ES-I3 (cell line): Measurements from ENCODE around the gene GNAT2.

ENCODE experiments used
- H3K36me3 ChIP-seq: 2 replicates; pipeline ENCODE4 v1.6.1; 2013; ENCODE audit warnings: mild to moderate bottlenecking, low read length, control low read depth, moderate library complexity; ENCODE audit not compliant: insufficient read depth
- H3K4me1 ChIP-seq: 2 replicates; pipeline ENCODE4 v1.6.1; 2013; ENCODE audit warnings: mild to moderate bottlenecking, control low read depth, low read length; ENCODE audit not compliant: insufficient read depth
- H3K9ac ChIP-seq: 2 replicates; pipeline ENCODE4 v1.6.1; 2013; ENCODE audit warnings: low read depth, mild to moderate bottlenecking, low read length, moderate library complexity
- H3K9me3 ChIP-seq: 2 replicates; pipeline ENCODE4 v1.6.1; 2013; ENCODE audit warnings: mild to moderate bottlenecking, low read length, moderate library complexity; ENCODE audit not compliant: control insufficient read depth, insufficient read depth

Gene GNAT2

DNA sequence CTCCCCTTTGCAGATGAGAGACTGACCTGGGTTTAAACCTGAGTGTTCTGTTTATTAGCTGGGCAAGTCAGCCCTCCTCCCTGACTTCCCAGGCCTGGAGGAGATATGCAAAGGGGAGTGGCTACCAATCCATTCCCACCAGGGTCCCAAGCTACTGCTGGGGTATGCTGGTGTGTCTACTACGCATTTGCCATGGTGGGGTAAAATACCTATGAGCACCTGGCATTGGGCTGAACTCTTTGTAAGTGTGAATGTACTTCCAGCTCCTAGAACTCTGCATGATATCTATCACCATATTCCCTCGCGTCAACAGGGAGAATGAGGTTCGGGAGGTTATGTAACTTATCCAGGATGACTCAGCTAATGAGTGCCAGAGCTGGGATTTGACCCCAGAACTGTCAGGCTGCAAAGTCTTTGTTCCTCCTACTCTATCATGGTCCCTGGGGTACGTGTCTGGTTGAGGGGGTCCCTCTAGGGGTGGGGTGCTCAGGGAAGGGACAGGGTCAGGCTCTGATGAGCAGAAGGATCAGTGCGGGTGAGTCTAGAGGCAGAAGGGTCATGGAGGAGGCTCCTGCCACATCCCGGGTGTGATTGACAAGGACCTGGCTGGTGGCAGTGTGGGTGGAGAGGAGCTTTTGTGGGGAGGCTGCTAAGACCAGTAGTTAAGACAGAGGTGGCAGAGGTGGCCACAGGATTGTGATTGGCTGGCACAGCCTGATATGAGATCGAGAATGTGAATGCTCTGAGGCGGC, 17.0 kb upstream of the GNAT2 start:
- peaks cover 18% of the 10 kb centered on the region for H3K4me1 ChIP-seq
- no peaks in the 10 kb centered on the region for H3K9me3 ChIP-seq
- H3K9ac ChIP-seq: peak overlapping the region; percentile 2; the same call in 1 of the 2 replicates
- H3K36me3 ChIP-seq: no peaks in the 10 kb centered on the region

DNA sequence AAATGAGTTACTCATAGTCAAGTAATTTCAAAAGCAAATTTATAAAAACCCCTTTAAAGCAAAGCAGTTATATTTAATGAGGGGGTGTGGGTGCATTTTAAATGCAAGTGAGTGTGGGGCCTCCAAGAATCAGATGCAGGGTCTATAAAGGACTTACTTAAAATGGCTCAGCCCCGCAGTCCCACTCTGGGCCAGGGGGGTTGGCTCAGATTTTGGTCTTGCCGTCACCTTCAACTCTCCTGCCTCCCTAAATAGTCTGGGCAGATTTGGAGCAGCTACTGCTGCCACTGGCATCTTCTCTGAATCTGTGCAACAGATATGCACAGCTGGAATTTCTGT, 16.4 kb upstream of the GNAT2 start:
- H3K4me1 ChIP-seq: peaks cover 18% of the 10 kb centered on the region
- H3K9ac ChIP-seq: no peak overlapping the region
- H3K36me3 ChIP-seq: 0 out of 2 replicates have a peak, but pooled peaks cover 2% of the 10 kb centered on the region
- no peaks in the 10 kb centered on the region for H3K9me3 ChIP-seq

DNA sequence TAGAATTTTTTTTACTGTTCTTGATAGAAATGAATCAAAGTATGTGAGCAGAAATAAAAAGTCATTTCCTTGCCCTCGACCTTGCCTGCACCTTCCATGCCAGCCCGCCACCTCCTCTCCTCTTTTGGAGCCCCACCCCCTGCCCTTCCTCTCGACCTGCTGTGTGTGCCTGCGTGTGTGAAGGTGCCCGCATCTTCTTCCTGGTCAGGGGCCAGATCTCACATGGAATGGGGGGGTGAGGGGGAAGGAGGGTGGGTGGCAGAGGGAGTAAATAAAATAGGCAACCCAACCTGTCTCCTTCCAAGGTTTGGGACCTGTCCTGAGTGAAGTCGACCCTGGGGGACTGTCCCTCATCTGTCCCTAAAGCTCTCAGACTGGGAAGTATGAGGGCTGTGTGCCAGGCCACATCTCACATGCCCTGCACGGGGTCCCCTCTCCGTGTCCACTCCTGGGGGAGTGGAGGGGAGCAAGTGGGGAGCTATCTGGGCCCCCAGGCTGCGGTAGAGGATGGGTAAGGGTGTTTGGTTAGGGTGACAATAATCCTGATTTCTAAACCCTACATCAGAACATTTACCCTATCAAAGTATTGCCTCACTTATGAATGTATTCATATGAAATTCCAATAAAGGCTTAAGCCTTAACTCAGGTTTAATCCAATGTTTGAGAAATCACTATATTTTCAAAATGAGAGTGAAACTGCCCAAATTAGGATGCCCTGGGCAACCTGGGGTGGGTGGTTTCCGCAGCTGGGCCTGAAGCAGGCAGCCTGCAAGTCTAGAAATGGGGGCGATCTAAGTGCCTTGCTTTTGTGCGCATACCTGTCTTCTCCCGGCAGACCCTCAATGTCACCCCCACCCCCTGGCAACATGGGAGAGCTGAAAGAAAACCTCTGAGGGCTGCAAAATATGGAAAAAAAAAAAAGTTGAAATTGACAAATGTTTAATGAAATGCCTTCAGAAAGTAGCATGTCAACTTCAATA, 15.6 kb upstream of the GNAT2 start:
- Histone ChIP-seq H3K4me1 (peaks cover 18% of the 10 kb centered on the region), H3K9ac (no peak overlapping the region), H3K36me3 (0 out of 2 replicates have a peak, but pooled peaks cover 3% of the 10 kb centered on the region)

GRCh38 chr1:109634292-109634691, 14.9 kb upstream of the GNAT2 start:
- Histone ChIP-seq H3K9ac (no peak overlapping the region), H3K4me1 (peaks cover 18% of the 10 kb centered on the region), H3K36me3 (0 out of 2 replicates have a peak, but pooled peaks cover 3% of the 10 kb centered on the region), H3K9me3 (no peaks in the 10 kb centered on the region)

More for the DNA sequence above, 15.6 kb upstream of the GNAT2 start:
- no peaks in the 10 kb centered on the region for H3K9me3 ChIP-seq

GRCh38 chr1:109632671-109633346, 13.4 kb upstream of the GNAT2 start:
- H3K36me3 ChIP-seq: 0 out of 2 replicates have a peak, but pooled peaks cover 3% of the 10 kb centered on the region
- H3K4me1 ChIP-seq: peaks cover 18% of the 10 kb centered on the region
- H3K9me3 ChIP-seq: no peaks in the 10 kb centered on the region
- H3K9ac ChIP-seq: no peak overlapping the region

- Histone ChIP-seq H3K36me3 (0 out of 2 replicates have a peak, but pooled peaks cover 3% of the 10 kb centered on the region), H3K4me1 (peaks cover 18% of the 10 kb centered on the region)
These were observed 12.4 kb upstream of the GNAT2 start for GRCh38 chr1:109631513-109632505.

GRCh38 chr1:109630898-109631512, 11.6 kb upstream of the GNAT2 start:
- Histone ChIP-seq H3K9ac (no peak overlapping the region), H3K4me1 (peaks cover 11% of the 10 kb centered on the region), H3K36me3 (0 out of 2 replicates have a peak, but pooled peaks cover 3% of the 10 kb centered on the region), H3K9me3 (no peaks in the 10 kb centered on the region)

More at GRCh38 chr1:109631513-109632505, 12.4 kb upstream of the GNAT2 start:
- H3K9ac ChIP-seq: no peak overlapping the region
- H3K9me3 ChIP-seq: no peaks in the 10 kb centered on the region

- H3K36me3 ChIP-seq: 0 out of 2 replicates have a peak, but pooled peaks cover 3% of the 10 kb centered on the region
- H3K9ac ChIP-seq: no peak overlapping the region
- H3K4me1 ChIP-seq: peaks cover 9% of the 10 kb centered on the region
- H3K9me3 ChIP-seq: no peaks in the 10 kb centered on the region
These were observed 10.9 kb upstream of the GNAT2 start for GRCh38 chr1:109630081-109630897.

DNA sequence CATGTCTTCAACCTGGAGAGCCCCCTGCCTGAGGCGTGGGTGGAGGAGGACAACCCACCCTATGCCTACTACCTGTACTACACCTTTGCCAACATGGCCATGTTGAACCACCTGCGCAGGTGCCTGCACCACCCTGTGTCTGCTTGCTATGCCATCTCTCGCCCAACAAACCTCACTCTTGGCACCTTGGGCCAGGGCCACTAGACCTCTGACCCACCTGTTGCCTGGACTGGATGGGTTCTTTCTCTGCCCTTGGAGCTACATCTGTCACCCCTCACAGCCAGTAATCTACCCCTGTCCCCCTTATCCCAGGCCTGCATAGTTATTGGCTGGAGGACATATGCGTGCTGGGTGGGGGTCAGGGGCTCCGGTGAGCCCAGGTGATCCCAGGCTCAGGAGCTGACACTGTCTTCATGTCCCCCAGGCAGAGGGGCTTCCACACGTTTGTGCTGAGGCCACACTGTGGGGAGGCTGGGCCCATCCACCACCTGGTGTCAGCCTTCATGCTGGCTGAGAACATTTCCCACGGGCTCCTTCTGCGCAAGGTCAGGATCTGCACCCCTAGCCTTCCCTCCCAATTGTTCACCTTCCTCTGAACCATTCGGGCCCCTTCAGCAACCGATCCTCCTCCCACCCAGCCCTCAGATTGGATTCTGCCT, 10.1 kb upstream of the GNAT2 start:
- Histone ChIP-seq H3K9ac (no peak overlapping the region), H3K4me1 (peaks cover 11% of the 10 kb centered on the region; the same call in 1 of the 2 replicates), H3K36me3 (0 out of 2 replicates have a peak, but pooled peaks cover 3% of the 10 kb centered on the region), H3K9me3 (no peaks in the 10 kb centered on the region)

GRCh38 chr1:109628540-109629321, 9.3 kb upstream of the GNAT2 start:
- H3K4me1 ChIP-seq: peaks cover 12% of the 10 kb centered on the region; the same call in 1 of the 2 replicates
- no peak overlapping the region for H3K9ac ChIP-seq
- no peaks in the 10 kb centered on the region for H3K9me3 ChIP-seq
- H3K36me3 ChIP-seq: 0 out of 2 replicates have a peak, but pooled peaks cover 3% of the 10 kb centered on the region

DNA sequence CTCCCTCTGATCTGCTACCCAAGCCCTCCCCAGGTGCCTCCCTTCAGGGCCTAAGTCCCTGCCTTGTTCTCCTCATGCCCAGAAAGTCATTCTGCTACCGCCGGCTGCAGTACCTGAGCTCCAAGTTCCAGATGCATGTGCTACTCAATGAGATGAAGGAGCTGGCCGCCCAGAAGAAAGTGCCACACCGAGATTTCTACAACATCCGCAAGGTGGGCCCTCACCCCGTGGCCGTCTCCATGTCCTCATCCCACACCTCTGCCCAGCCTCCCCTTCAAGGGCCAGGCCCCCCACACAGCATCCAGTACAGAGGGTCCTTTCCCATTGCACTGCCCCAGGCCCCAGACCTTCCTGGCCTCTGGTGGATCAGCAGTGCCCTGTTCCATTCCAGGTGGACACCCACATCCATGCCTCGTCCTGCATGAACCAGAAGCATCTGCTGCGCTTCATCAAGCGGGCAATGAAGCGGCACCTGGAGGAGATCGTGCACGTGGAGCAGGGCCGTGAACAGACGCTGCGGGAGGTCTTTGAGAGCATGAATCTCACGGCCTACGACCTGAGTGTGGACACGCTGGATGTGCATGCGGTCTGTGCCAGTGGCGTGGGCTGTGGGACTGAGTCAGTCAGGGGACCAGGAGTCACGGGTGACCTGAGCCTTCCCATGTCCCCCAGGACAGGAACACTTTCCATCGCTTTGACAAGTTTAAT, 8.4 kb upstream of the GNAT2 start:
- H3K36me3 ChIP-seq: 0 out of 2 replicates have a peak, but pooled peaks cover 3% of the 10 kb centered on the region
- peaks cover 12% of the 10 kb centered on the region; the same call in 1 of the 2 replicates for H3K4me1 ChIP-seq
- H3K9ac ChIP-seq: no peak overlapping the region
- no peaks in the 10 kb centered on the region for H3K9me3 ChIP-seq
